HFFc6 (cell line): ENCODE results near the gene GUCY1A2. TPM values are rescaled to one million over a fixed set of nuclear protein-coding genes. Genes with fewer than 3 reads are reported as not detected.

Experiments
- DNase-seq: peaks from one replicate; pipeline ENCODE4 v3.0.0-alpha.2; 2018
- H3K27ac Mint-ChIP-seq: 2 replicates; pipeline ENCODE4 v1.8.0; 2020; ENCODE audit warnings: mild to moderate bottlenecking, mixed read lengths
- H3K27me3 Mint-ChIP-seq: 2 replicates; pipeline ENCODE4 v1.8.0; 2021; ENCODE audit warnings: mild to moderate bottlenecking, moderate library complexity, mixed read lengths; ENCODE audit not compliant: insufficient read depth
- H3K36me3 Mint-ChIP-seq: 2 replicates; pipeline ENCODE4 v1.8.0; 2021; ENCODE audit warnings: low read depth, mixed read lengths
- H3K4me1 Mint-ChIP-seq: 2 replicates; pipeline ENCODE4 v1.8.0; 2020; ENCODE audit warnings: low read depth, mixed read lengths
- H3K4me3 Mint-ChIP-seq: 2 replicates; pipeline ENCODE4 v1.8.0; 2020; ENCODE audit warnings: mild to moderate bottlenecking, moderate library complexity, mixed read lengths
- H3K9me3 Mint-ChIP-seq: 2 replicates; pipeline ENCODE4 v1.8.0; 2020; ENCODE audit warnings: mild to moderate bottlenecking, mixed read lengths
- CTCF ChIP-seq: fragments of 200-600 bp; sonication (generic); IDR thresholded peaks from 2 replicates; pipeline ENCODE4 v1.5.0; 2021; ENCODE audit warnings: antibody characterized with exemption, mild to moderate bottlenecking
- total RNA-seq, 6 experiments: library from RNA; stranded (reverse); fragmentation: NEBNext Ultra II Directional; extraction: Animal tissue kit (Norgen Biotek cat#: 25700); gene quantifications; 2 replicates in 1 of 6; 3 replicates in 5 of 6; pipeline ENCODE4 v1.2.3, GENCODE V29; 2021

The GUCY1A2 gene
- total RNA-seq, 6 experiments from 2014 or later = 0.05 to 0.21 (median 0.10) TPM; not detected in 1

GRCh38 chr11:107043242-107044006, 25.1 kb upstream of the GUCY1A2 start:
- no peak overlapping the region for H3K4me3 Mint-ChIP-seq

GRCh38 chr11:107042748-107043147, 24.5 kb upstream of the GUCY1A2 start:
- peaks cover 10% of the 10 kb centered on the region for H3K9me3 Mint-ChIP-seq
- no peaks in the 10 kb centered on the region for H3K36me3 Mint-ChIP-seq
- H3K27ac Mint-ChIP-seq = no peak overlapping the region
- H3K27me3 Mint-ChIP-seq = peaks cover 8% of the 10 kb centered on the region
- H3K4me3 Mint-ChIP-seq = no peak overlapping the region
- no peak for DNase-seq
- H3K4me1 Mint-ChIP-seq = peaks cover 27% of the 10 kb centered on the region
- no peak for TF ChIP-seq CTCF

More at GRCh38 chr11:107043242-107044006, 25.1 kb upstream of the GUCY1A2 start:
- H3K4me1 Mint-ChIP-seq = peaks cover 27% of the 10 kb centered on the region
- peaks cover 10% of the 10 kb centered on the region for H3K27me3 Mint-ChIP-seq
- H3K36me3 Mint-ChIP-seq = no peaks in the 10 kb centered on the region
- peak; percentile 95 for DNase-seq
- TF ChIP-seq CTCF = no peak
- peaks cover 13% of the 10 kb centered on the region for H3K9me3 Mint-ChIP-seq
- peak overlapping the region; percentile 1; the same call in 1 of the 2 replicates for H3K27ac Mint-ChIP-seq

GRCh38 chr11:107041088-107041444, 22.8 kb upstream of the GUCY1A2 start:
- Mint-ChIP-seq H3K4me3 (no peak overlapping the region), H3K27ac (no peak overlapping the region), H3K4me1 (peaks cover 27% of the 10 kb centered on the region), H3K27me3 (peaks cover 7% of the 10 kb centered on the region), H3K36me3 (no peaks in the 10 kb centered on the region), H3K9me3 (peaks cover 10% of the 10 kb centered on the region)
- no peak for TF ChIP-seq CTCF
- peak; percentile 69 for DNase-seq

GRCh38 chr11:107040433-107041087, 22.3 kb upstream of the GUCY1A2 start:
- no peak overlapping the region for H3K27ac Mint-ChIP-seq
- no peaks in the 10 kb centered on the region for H3K36me3 Mint-ChIP-seq
- peaks cover 10% of the 10 kb centered on the region for H3K9me3 Mint-ChIP-seq
- H3K27me3 Mint-ChIP-seq = peaks cover 7% of the 10 kb centered on the region
- peaks cover 27% of the 10 kb centered on the region for H3K4me1 Mint-ChIP-seq
- no peak for TF ChIP-seq CTCF
- DNase-seq = no peak
- H3K4me3 Mint-ChIP-seq = no peak overlapping the region

GRCh38 chr11:107025673-107026072, 7.4 kb upstream of the GUCY1A2 start:
- no peak for DNase-seq
- no peak for TF ChIP-seq CTCF
- Mint-ChIP-seq H3K36me3 (no peaks in the 10 kb centered on the region), H3K27ac (no peak overlapping the region), H3K4me3 (no peak overlapping the region), H3K9me3 (no peaks in the 10 kb centered on the region), H3K4me1 (no peaks in the 10 kb centered on the region), H3K27me3 (peaks cover 5% of the 10 kb centered on the region; the same call in 1 of the 2 replicates)
